H9 (cell line): ENCODE data around the gene SEMA3F. TPM values are rescaled to one million over a fixed set of nuclear protein-coding genes. Genes with fewer than 3 reads are reported as not detected.
A peak's percentile ranks its signal among the peaks of the same experiment; 100 is the strongest.

ENCODE experiments used
- DNase-seq: peaks from one replicate; pipeline ENCODE4 v3.0.0-alpha.2; 2017
- H2AFZ ChIP-seq: one replicate; pipeline ENCODE4 v1.6.1; 2013; ENCODE audit warnings: mild to moderate bottlenecking, low read length, control low read depth, moderate library complexity
- H2AK5ac ChIP-seq: 2 replicates; pipeline ENCODE4 v1.6.1; 2013; ENCODE audit warnings: low read length, control low read depth, mixed read lengths; ENCODE audit not compliant: insufficient read length
- H2BK120ac ChIP-seq: one replicate; pipeline ENCODE4 v1.6.1; 2013; ENCODE audit warnings: low read depth, mild to moderate bottlenecking, low read length, control low read depth, inconsistent platforms; ENCODE audit not compliant: poor library complexity, severe bottlenecking
- H2BK12ac ChIP-seq: 2 replicates; pipeline ENCODE4 v1.6.1; 2013; ENCODE audit warnings: low read length, control low read depth, mixed read lengths, low read depth; ENCODE audit not compliant: insufficient read length
- H2BK15ac ChIP-seq: 2 replicates; pipeline ENCODE4 v1.6.1; 2013; ENCODE audit warnings: low read depth, low read length, control low read depth
- H2BK20ac ChIP-seq: one replicate; pipeline ENCODE4 v1.6.1; 2013; ENCODE audit warnings: low read depth, mild to moderate bottlenecking, low read length, control low read depth, inconsistent platforms; ENCODE audit not compliant: poor library complexity, severe bottlenecking
- H2BK5ac ChIP-seq: 2 replicates; pipeline ENCODE4 v1.6.1; 2013; ENCODE audit warnings: low read length, control low read depth, mixed read lengths; ENCODE audit not compliant: insufficient read length
- H3K14ac ChIP-seq: 2 replicates; pipeline ENCODE4 v1.6.1; 2013; ENCODE audit warnings: low read length, control low read depth; ENCODE audit not compliant: insufficient read depth
- H3K18ac ChIP-seq: 2 replicates; pipeline ENCODE4 v1.6.1; 2013; ENCODE audit warnings: low read depth, mild to moderate bottlenecking, mixed read lengths, low read length, control low read depth; ENCODE audit not compliant: insufficient read length
- H3K23ac ChIP-seq: 2 replicates; pipeline ENCODE4 v1.6.1; 2013; ENCODE audit warnings: low read length, control low read depth, mixed read lengths, low read depth; ENCODE audit not compliant: insufficient read length
- H3K23me2 ChIP-seq: 2 replicates; pipeline ENCODE4 v1.6.1; 2013; ENCODE audit warnings: low read depth, mild to moderate bottlenecking, mixed read lengths, low read length, control low read depth; ENCODE audit not compliant: insufficient read length, poor library complexity, severe bottlenecking
- H3K27ac ChIP-seq: 2 replicates; pipeline ENCODE4 v1.5.1; 2013; ENCODE audit warnings: low read length, control low read depth, mixed read lengths, low read depth; ENCODE audit not compliant: insufficient read length
- H3K27me3 ChIP-seq: 2 replicates; pipeline ENCODE4 v1.6.1; 2013; ENCODE audit warnings: low read length, control low read depth, inconsistent platforms; ENCODE audit not compliant: insufficient read depth
- H3K4ac ChIP-seq: 2 replicates; pipeline ENCODE4 v1.6.1; 2013; ENCODE audit warnings: low read depth, mild to moderate bottlenecking, control low read depth, inconsistent platforms, low read length, moderate library complexity
- H3K4me1 ChIP-seq: 2 replicates; pipeline ENCODE4 v1.6.1; 2013; ENCODE audit warnings: low read length, control low read depth, inconsistent platforms; ENCODE audit not compliant: insufficient read depth
- H3K4me2 ChIP-seq: 2 replicates; pipeline ENCODE4 v1.6.1; 2013; ENCODE audit warnings: low read length, control low read depth, mixed read lengths; ENCODE audit not compliant: insufficient read length, insufficient read depth
- H3K56ac ChIP-seq: 2 replicates; pipeline ENCODE4 v1.6.1; 2013; ENCODE audit warnings: low read depth, mild to moderate bottlenecking, mixed read lengths, low read length, control low read depth; ENCODE audit not compliant: insufficient read length
- H3K79me1 ChIP-seq: 2 replicates; pipeline ENCODE4 v1.6.1; 2013; ENCODE audit warnings: low read depth, mild to moderate bottlenecking, moderate library complexity, low read length, control low read depth, inconsistent platforms; ENCODE audit not compliant: insufficient read depth, poor library complexity, severe bottlenecking
- H3K79me2 ChIP-seq: 2 replicates; pipeline ENCODE4 v1.6.1; 2013; ENCODE audit warnings: low read length, control low read depth, inconsistent platforms; ENCODE audit not compliant: insufficient read depth
- H3K9ac ChIP-seq: 2 replicates; pipeline ENCODE4 v1.6.1; 2013; ENCODE audit warnings: low read length, control low read depth, mixed read lengths; ENCODE audit not compliant: insufficient read length; ENCODE audit errors: extremely low read depth
- H3K9me3 ChIP-seq: one replicate; pipeline ENCODE4 v1.6.1; 2013; ENCODE audit warnings: low read depth, low read length, inconsistent platforms; ENCODE audit not compliant: control insufficient read depth
- H3T11ph ChIP-seq: one replicate; pipeline ENCODE4 v1.6.1; 2013; ENCODE audit warnings: mild to moderate bottlenecking, low read length, control low read depth, inconsistent platforms
- H4K20me1 ChIP-seq: one replicate; pipeline ENCODE4 v1.6.1; 2013; ENCODE audit not compliant: control insufficient read depth, insufficient read length, insufficient read depth
- H4K5ac ChIP-seq: 2 replicates; pipeline ENCODE4 v1.6.1; 2013; ENCODE audit warnings: low read depth, mild to moderate bottlenecking, mixed read lengths, low read length, control low read depth; ENCODE audit not compliant: insufficient read length
- H4K8ac ChIP-seq: replicated peaks from 2 replicates; pipeline ENCODE4 v1.6.1; 2013; ENCODE audit warnings: low read length, control low read depth, mixed read lengths, low read depth; ENCODE audit not compliant: insufficient read length
- H4K91ac ChIP-seq: 2 replicates; pipeline ENCODE4 v1.6.1; 2013; ENCODE audit warnings: low read depth, mild to moderate bottlenecking, moderate library complexity, mixed read lengths, low read length, control low read depth; ENCODE audit not compliant: insufficient read length
- H3K27ac Mint-ChIP-seq, 3 experiments: 2 replicates in 2 of 3; 3 replicates in 1 of 3; pipeline ENCODE4 v1.8.0; 2020 to 2021; ENCODE audit warnings: mixed read lengths in 3 of 3, mild to moderate bottlenecking in 1 of 3, moderate library complexity in 1 of 3
- H3K27me3 Mint-ChIP-seq: 2 replicates; pipeline ENCODE4 v1.8.0; 2021; ENCODE audit warnings: low read depth, mild to moderate bottlenecking, moderate library complexity, mixed read lengths
- H3K36me3 Mint-ChIP-seq, 3 experiments: 2 replicates in 2 of 3; 3 replicates in 1 of 3; pipeline ENCODE4 v1.8.0; 2020 to 2021; ENCODE audit warnings: low read depth in 3 of 3, mixed read lengths in 3 of 3; ENCODE audit not compliant: insufficient read depth in 1 of 3
- H3K4me1 Mint-ChIP-seq, 2 experiments: 2 replicates each; pipeline ENCODE4 v1.8.0; 2020; ENCODE audit warnings: mixed read lengths in 2 of 2
- H3K4me3 Mint-ChIP-seq, 2 experiments: 2 replicates in 1 of 2; 3 replicates in 1 of 2; pipeline ENCODE4 v1.8.0; 2020 to 2021; ENCODE audit warnings: mild to moderate bottlenecking in 2 of 2, mixed read lengths in 2 of 2, moderate library complexity in 1 of 2
- H3K9me3 Mint-ChIP-seq, 2 experiments: 2 replicates in 1 of 2; 3 replicates in 1 of 2; pipeline ENCODE4 v1.8.0; 2020; ENCODE audit warnings: mild to moderate bottlenecking in 2 of 2, mixed read lengths in 2 of 2, moderate library complexity in 1 of 2
- CTCF ChIP-seq: fragments of 200-600 bp; sonication (generic); conservative IDR thresholded peaks from 3 replicates; pipeline ENCODE4 v1.8.0; 2021; ENCODE audit warnings: antibody characterized with exemption, mild to moderate bottlenecking
- WGBS: extraction: QIAGEN DNeasy Blood & Tissue Kit; methylation state at CpG from one replicate; pipeline ENCODE4 v1.1.7; 2013; ENCODE audit warnings: missing lambda C conversion rate, low lambda C conversion rate, mixed read lengths; ENCODE audit not compliant: insufficient read length; ENCODE audit errors: extremely low coverage; 5-methylcytosine and 5-hydroxymethylcytosine counted together
- total RNA-seq: library from RNA; stranded (reverse); gene quantifications from 2 replicates; pipeline ENCODE4 v1.2.1, GENCODE V29; 2021

Gene SEMA3F
- total RNA-seq, 1 experiment from 2014 or later, result 14.3 TPM

GRCh38 chr3:50126287-50127211, 28.6 kb upstream of the SEMA3F start:
- Histone ChIP-seq H3K27ac (no peak overlapping the region), H4K5ac (no peak overlapping the region), H3K14ac (0 out of 2 replicates have a peak overlapping the region, but pooled peaks have one; percentile 17), H2BK5ac (no peak overlapping the region), H3K23me2 (no peaks in the 10 kb centered on the region), H3K4me1 (peaks cover 4% of the 10 kb centered on the region; the same call in 1 of the 2 replicates), H2BK120ac (no peak overlapping the region), H2BK20ac (no peak overlapping the region), H3K23ac (no peak overlapping the region), H4K20me1 (no peaks in the 10 kb centered on the region), H3K4ac (no peak overlapping the region), H3K9me3 (no peaks in the 10 kb centered on the region), H4K8ac (no peak overlapping the region), H2BK12ac (no peak overlapping the region), H3T11ph (no peak overlapping the region), H3K79me2 (no peaks in the 10 kb centered on the region), H4K91ac (no peak overlapping the region), H3K56ac (no peak overlapping the region), H3K79me1 (no peaks in the 10 kb centered on the region), H2AK5ac (no peak overlapping the region), H3K18ac (no peak overlapping the region), H3K27me3 (no peaks in the 10 kb centered on the region), H3K4me2 (no peak overlapping the region), H2BK15ac (no peak overlapping the region), H3K9ac (no peak overlapping the region), H2AFZ (no peak overlapping the region)
- no peak for DNase-seq
- Mint-ChIP-seq H3K27me3 (no peaks in the 10 kb centered on the region; the same call in 1 of the 2 replicates), H3K36me3 (no peaks in the 10 kb centered on the region; a peak in 2 of 7 replicates), H3K4me1 (peaks cover 24 to 41% of the 10 kb centered on the region in 2 experiments), H3K9me3 (no peaks in the 10 kb centered on the region), H3K4me3 (no peak overlapping the region; a peak in 1 of 5 replicates), H3K27ac (peak overlapping the region in 2 of 3 experiments; percentile 57 to 87; a peak in 5 of 7 replicates)
- no peak for TF ChIP-seq CTCF
- no CpG with 5 or more reads among the region's 16 CpGs for WGBS
